EH (cell line): ENCODE data around the gene GPRC5B.

Experiments
- DNase-seq: peaks from one replicate; pipeline ENCODE4 v3.0.0-alpha.2; 2015; ENCODE audit warnings: low read depth

GPRC5B gene

GRCh38 chr16:19898166-19898565 lies 13.5 kb upstream of the GPRC5B start:
- no peak for DNase-seq

DNA sequence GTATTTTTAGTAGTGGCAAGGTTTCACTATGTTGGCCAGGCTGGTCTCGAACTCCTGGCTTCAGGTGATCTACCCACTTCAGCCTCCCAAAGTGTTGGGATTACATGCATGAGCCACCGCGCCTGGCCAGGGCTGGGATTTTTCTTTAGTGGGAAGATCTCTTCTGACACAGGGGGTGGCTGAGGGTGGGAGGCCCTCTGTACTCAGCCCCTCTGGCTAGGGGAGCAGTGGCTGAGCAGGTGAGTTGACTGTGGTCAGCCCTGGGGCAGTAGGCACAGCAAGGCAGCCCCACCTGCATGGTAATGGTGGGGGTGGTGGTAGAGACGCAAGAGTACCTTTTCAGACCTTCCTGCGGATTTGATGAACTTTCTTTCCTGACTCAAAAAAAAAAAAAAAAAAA lies 12.3 kb upstream of the GPRC5B start:
- no peak for DNase-seq

DNA sequence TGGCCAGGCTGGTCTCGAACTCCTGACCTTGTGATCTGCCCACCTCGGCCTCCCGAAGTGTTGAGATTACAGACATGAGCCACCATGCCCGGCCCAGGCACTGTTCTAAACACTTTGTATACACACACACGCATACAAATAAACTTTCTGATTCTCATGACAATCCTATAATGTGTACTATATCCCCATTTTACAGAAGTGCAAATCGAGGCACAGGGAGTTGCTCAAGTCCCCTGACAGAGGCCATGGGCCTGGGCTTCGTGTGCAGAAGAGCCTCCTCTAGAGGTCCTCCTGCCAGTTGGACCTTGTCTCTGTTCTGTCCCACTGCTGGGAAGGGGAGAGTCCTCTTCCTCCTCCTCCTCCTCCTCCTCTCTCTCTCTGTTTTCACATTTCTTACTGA lies 9.9 kb upstream of the GPRC5B start:
- DNase-seq = no peak

GRCh38 chr16:19892902-19893301 lies 8.3 kb upstream of the GPRC5B start:
- DNase-seq = no peak

GRCh38 chr16:19890901-19891300 lies 6.3 kb upstream of the GPRC5B start:
- DNase-seq = no peak

DNA sequence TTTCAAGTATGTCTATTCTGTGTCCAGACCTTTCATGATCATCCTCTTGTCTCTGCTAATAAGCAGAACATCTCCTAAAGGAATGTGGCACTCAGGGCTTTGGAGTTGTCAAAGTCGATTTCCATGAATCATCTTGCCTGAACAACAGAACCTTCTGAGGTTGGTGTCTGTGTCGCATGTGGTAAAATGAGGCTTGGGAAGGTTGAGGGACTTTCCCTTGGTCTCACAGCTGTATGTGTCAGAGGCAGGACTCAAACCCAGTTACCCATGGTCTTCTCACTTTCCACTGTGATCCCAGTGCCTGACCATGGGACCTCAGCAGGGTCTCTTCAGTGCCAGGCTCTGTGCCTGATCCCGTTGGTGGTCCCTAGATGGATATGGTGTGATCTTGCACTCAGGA lies 4.2 kb upstream of the GPRC5B start:
- no peak for DNase-seq

DNA sequence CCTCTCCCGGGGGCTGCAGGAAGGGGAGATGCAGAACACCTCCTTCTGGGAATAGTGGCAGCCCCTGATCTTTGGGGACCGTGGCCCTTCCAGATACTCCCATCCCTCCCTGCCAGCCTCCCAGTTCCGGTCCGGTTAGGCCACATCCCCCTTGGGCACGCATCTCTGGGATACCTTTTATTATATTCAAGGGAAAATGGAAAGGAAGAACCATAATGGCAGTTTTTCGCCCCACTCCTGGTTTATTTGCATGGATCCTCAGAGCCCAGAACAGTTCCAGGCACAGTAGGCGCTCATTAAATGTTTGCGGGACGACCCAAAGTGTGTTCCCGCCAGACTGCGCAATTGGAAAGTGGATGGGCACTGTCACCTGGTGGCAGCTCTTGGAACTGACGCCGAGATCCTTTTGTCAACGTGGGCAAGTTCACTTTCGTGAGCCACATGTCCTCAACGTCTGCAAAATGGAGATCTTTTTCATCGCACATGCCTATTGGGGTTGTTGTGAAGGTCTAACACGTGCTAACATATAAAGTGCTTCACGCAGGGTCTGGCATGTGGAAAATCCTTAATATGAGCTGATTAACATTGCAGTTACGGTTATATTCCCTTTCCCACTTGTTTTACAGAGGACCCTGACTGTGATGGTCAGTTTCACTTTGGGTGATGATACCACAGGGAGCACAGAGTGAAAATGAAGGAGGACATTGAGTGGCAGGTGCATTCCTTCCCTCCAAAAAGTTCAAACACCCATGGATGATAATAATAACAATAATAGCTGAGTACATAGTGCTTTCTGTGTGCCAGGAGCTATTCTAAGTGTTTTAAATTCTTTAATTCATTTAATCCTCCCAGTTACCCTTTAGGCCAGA lies 1.7 kb upstream of the GPRC5B start:
- peak; percentile 73 for DNase-seq

- no peak for DNase-seq
Observed at GRCh38 chr16:19885451-19886072, 914 bp upstream of the GPRC5B start.

GRCh38 chr16:19883966-19884485 lies 622 bp downstream of the GPRC5B start:
- DNase-seq = no peak

DNA sequence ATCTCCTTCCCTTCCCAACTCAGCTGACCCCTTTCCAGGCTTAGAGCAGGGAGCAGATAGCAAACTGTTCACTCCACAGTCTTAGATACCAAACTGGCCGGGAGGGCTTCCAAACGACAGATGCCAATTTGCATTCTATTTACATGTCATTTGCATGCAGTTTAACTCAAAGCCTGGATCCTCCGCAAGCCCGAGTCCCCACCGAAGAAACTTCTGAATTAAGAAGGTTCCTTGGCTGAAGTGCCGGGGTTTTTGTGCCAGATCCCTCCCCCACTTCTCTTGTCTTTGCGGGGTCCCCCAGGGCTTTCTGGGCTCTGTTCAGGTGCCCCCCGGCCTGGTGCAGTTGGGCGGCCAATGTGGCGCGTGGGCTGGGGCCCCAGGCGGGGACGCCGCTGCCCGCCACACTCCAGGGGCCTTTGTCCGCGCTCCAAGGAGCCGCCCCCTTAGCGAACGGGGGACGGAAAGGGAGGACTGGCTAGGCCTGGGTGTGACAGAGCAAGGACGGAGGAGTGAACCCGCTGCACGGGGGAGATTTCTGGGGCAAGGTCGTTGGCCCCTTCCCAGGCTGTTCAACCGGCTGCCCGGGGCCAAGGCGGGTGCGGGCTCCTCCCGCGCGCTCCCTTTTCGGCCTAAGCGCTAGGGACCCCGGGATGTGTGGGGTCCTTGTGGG lies 1.2 kb downstream of the GPRC5B start:
- DNase-seq = no peak

- no peak for DNase-seq
Observed at GRCh38 chr16:19882646-19883045, 2.0 kb downstream of the GPRC5B start.

GRCh38 chr16:19882186-19882585 lies 2.5 kb downstream of the GPRC5B start:
- DNase-seq = no peak

- no peak for DNase-seq
Observed at GRCh38 chr16:19881783-19882182, 2.9 kb downstream of the GPRC5B start.

- no peak for DNase-seq
Observed at GRCh38 chr16:19881028-19881427, 3.6 kb downstream of the GPRC5B start.

- DNase-seq = peak; percentile 3
Observed at GRCh38 chr16:19879241-19879792, 5.3 kb downstream of the GPRC5B start.

GRCh38 chr16:19878757-19879156 lies 5.9 kb downstream of the GPRC5B start:
- DNase-seq = no peak

DNA sequence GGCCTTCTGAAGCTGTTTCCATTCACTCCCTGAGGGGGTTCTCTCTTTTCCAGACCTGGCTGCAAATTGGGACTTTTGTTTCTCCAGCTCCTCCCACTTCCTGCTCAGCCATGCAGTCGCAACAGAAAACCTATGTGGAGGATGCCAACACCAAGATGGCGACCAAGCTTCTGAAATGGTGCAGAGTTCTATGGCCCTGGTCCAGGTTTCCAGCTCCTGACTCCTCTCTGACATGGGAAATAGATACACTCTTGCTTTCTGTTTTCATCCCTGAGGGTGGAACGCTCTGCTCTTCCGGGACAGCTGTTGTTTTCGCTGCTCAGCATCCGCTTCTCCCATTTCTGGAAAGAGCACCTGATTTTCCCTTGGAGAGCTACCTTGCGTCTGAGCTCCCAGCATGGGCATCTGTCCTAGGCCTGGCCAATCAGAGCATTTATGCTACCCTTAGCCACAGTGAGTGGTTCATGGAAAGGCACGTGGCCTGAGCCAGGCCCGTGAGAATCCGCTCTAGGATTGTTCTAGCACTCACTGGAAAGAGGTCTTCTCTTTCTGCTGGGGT lies 8.1 kb downstream of the GPRC5B start:
- DNase-seq = no peak

GRCh38 chr16:19875900-19876299 lies 8.7 kb downstream of the GPRC5B start:
- DNase-seq = no peak

DNA sequence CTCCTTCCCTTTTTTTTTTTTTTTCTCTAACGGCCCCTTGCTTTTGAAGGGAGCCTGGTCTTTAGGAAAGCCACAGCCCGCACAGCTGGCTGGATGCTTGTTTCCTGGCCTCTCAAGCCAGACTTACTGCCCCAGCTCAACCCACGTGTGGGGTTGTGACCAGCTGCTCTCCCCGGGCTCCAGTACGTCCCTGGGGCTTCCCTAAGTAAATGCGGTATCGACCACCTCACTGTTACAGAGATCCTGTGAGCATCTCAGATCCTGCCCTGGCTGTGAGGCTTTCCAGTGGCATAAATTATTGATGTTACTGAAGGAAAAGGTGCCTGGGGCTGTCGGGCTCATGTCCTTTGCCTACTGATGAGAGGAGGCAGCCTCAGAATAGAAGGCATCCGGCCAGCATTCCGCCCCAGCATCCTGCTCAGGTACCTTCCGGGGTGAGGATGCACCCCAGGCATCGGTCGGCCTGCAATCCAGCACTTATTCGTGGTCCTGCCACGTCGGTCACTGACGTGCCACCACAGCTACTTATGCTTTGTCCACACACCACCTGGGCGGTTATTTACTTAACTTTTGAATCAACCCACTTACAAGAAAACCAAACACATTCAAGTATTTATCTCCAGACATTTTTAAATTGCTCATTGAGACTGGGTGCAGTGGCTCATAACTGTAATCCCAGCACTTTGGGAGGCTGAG lies 9.6 kb downstream of the GPRC5B start:
- DNase-seq = no peak

- DNase-seq = no peak
Observed at GRCh38 chr16:19874026-19874425, 10.6 kb downstream of the GPRC5B start.

- no peak for DNase-seq
Observed at GRCh38 chr16:19872935-19873334, 11.7 kb downstream of the GPRC5B start.
